GM12878 (cell line): Measurements from ENCODE around the gene CDC42BPB. TPM values are rescaled to one million over a fixed set of nuclear protein-coding genes. Genes with fewer than 3 reads are reported as not detected.

Source experiments
- ATAC-seq: fragments of 200-7000 bp; cut with Tn5 transposase; 3 replicates; pipeline ENCODE4 v1.9.1; 2020; ENCODE audit warnings: mild to moderate bottlenecking, moderate library complexity
- BruUV-seq: library from RNA; stranded (reverse); fragments of 400-500 nt; replicated peaks from 2 replicates; lab custom pipeline; 2021; lab: Mats Ljungman, UMichigan
- CTCF ChIA-PET: fragments of 300-600 bp; sonication (Branson Sonifier 250); formaldehyde crosslinking; extraction: SDS; loops from one replicate; lab custom pipeline; 2021; ENCODE audit warnings: inconsistent platforms; lab: Yijun Ruan, JAX
- POLR2A ChIA-PET: fragments of 350-600 bp; formaldehyde crosslinking; extraction: SDS; loops from one replicate; lab custom pipeline; 2021; ENCODE audit warnings: inconsistent platforms; lab: Charles Lee
- RAD21 ChIA-PET: fragments of 300-600 bp; sonication (Branson Sonifier 250); formaldehyde crosslinking; loops from one replicate; lab custom pipeline; 2023; ENCODE audit warnings: antibody characterized with exemption; ENCODE audit not compliant: unreplicated experiment; lab: Charles Lee
- SMC1A ChIA-PET: fragments of 300-600 bp; sonication (Branson Sonifier 250); formaldehyde crosslinking; loops from one replicate; lab custom pipeline; 2023; ENCODE audit not compliant: unreplicated experiment, uncharacterized antibody; lab: Charles Lee
- DNase-seq: peaks from one replicate; pipeline ENCODE4 v3.0.0-alpha.2; 2011; ENCODE audit warnings: low read depth, low spot score
- FAIRE-seq: peaks from 3 replicates; lab custom pipeline; 2011; peaks lifted over from hg19 to GRCh38; lab: Jason Lieb, UNC
- H2AFZ ChIP-seq: 2 replicates; pipeline ENCODE4 v1.6.0; 2011; ENCODE audit warnings: low read depth, low read length, control low read depth; ENCODE audit not compliant: control insufficient read depth
- H3K27ac ChIP-seq: 2 replicates; pipeline ENCODE4 v1.5.1; 2011; ENCODE audit warnings: control low read depth; ENCODE audit not compliant: control insufficient read depth, insufficient read depth
- H3K27me3 ChIP-seq, 2 experiments: replicated peaks in 1 of 2; 2 replicates each; pipeline versions ENCODE4 v1.6.0 to v1.6.1; 2011; ENCODE audit warnings: low read length in 1 of 2; ENCODE audit not compliant: control insufficient read depth in 2 of 2, insufficient read depth in 2 of 2
- H3K36me3 ChIP-seq, 2 experiments: 2 replicates each; pipeline ENCODE4 v1.5.1; 2011; ENCODE audit warnings: low read length in 1 of 2; ENCODE audit not compliant: control insufficient read depth in 2 of 2, insufficient read depth in 2 of 2
- H3K4me1 ChIP-seq: 2 replicates; pipeline ENCODE4 v1.6.1; 2011; ENCODE audit warnings: mild to moderate bottlenecking, low read length, moderate library complexity, mixed read lengths; ENCODE audit not compliant: control insufficient read depth, insufficient read depth
- H3K4me2 ChIP-seq: 2 replicates; pipeline ENCODE4 v1.6.0; 2011; ENCODE audit warnings: control low read depth; ENCODE audit not compliant: control insufficient read depth, insufficient read depth
- H3K4me3 ChIP-seq: fragments of 200-600 bp; sonication (generic); 2 replicates; pipeline ENCODE4 v1.5.1; 2016
- H3K79me2 ChIP-seq: 2 replicates; pipeline ENCODE4 v1.6.0; 2011; ENCODE audit warnings: low read length; ENCODE audit not compliant: control insufficient read depth, insufficient read depth
- H3K9ac ChIP-seq: 2 replicates; pipeline ENCODE4 v1.8.0; 2011; ENCODE audit warnings: low read length, control low read depth, mixed read lengths; ENCODE audit not compliant: control insufficient read depth, insufficient read depth
- H3K9me3 ChIP-seq: replicated peaks from 3 replicates; pipeline ENCODE4 v1.5.1; 2011; ENCODE audit warnings: mild to moderate bottlenecking, low read length; ENCODE audit not compliant: control insufficient read depth, insufficient read depth
- H4K20me1 ChIP-seq: 2 replicates; pipeline ENCODE4 v1.6.0; 2011; ENCODE audit not compliant: control insufficient read depth, insufficient read depth
- BRCA1 ChIP-seq: IDR thresholded peaks from 2 replicates; pipeline ENCODE4 v1.6.1; 2011; ENCODE audit warnings: low read depth, low read length, improper control_type of control experiment
- CBX5 ChIP-seq: sonication (generic); IDR thresholded peaks from 2 replicates; pipeline ENCODE4 v1.6.1; 2016; ENCODE audit warnings: low read depth, moderate library complexity, mild to moderate bottlenecking, inconsistent platforms
- CHD1 ChIP-seq: IDR thresholded peaks from 2 replicates; pipeline ENCODE4 v1.6.1; 2012; ENCODE audit warnings: low read depth, low read length, improper control_type of control experiment
- EED ChIP-seq: sonication (generic); IDR thresholded peaks from 2 replicates; pipeline ENCODE4 v1.6.1; 2016; ENCODE audit warnings: antibody characterized with exemption, low read depth
- GABPA ChIP-seq: IDR thresholded peaks from 2 replicates; pipeline ENCODE4 v1.6.1; 2014; ENCODE audit warnings: antibody characterized with exemption, low read depth, mild to moderate bottlenecking, inconsistent platforms
- SIN3A ChIP-seq: IDR thresholded peaks from 2 replicates; pipeline ENCODE4 v1.6.1; 2012; ENCODE audit warnings: low read depth, low read length, improper control_type of control experiment
- SIX5 ChIP-seq: IDR thresholded peaks from 2 replicates; pipeline ENCODE4 v1.6.1; 2011; ENCODE audit warnings: mild to moderate bottlenecking, low read depth, low read length, moderate library complexity; ENCODE audit not compliant: severe bottlenecking
- SMAD1 ChIP-seq: fragments of 450-650 bp; IDR thresholded peaks from 2 replicates; pipeline ENCODE4 v1.6.1; 2018; ENCODE audit warnings: mild to moderate bottlenecking, low read depth; ENCODE audit not compliant: partially characterized antibody
- ZBED1 ChIP-seq: IDR thresholded peaks from 2 replicates; pipeline ENCODE4 v1.6.1; 2016; ENCODE audit warnings: borderline replicate concordance
- WGBS: methylation state at CpG from one replicate; pipeline ENCODE4 v1.1.6; 2016; ENCODE audit warnings: low lambda C conversion rate; ENCODE audit not compliant: insufficient replicate concordance, insufficient coverage; ENCODE audit errors: missing lambda C conversion rate; 5-methylcytosine and 5-hydroxymethylcytosine counted together
- in situ Hi-C: fragments of 300-500 bp; cut with MboI; formaldehyde crosslinking; loops from 9 replicates; pipeline ENCODE4 v1.14.3; 2018; ENCODE audit warnings: mixed read lengths
- intact Hi-C: fragments of 100-400 bp; cut with micrococcal nuclease; formaldehyde crosslinking; loops from one replicate; pipeline ENCODE4 v1.14.2; 2022; ENCODE audit not compliant: unreplicated experiment
- polyA plus RNA-seq, 11 experiments: library from polyadenylated mRNA; depleted of rRNA in 4 of 11; unstranded in 6 of 11; stranded (reverse) in 5 of 11; fragments of >200 nt; fragmentation: Nextera tagmentation in 4 of 11; fragmentation: Illumina TruSeq in 1 of 11; extraction: Ambion mirVana in 4 of 11; extraction: Trizol in 1 of 11; gene quantifications; 1 replicate in 1 of 11; 2 replicates in 10 of 11; pipeline versions ENCODE4 v1.2.1 to v1.2.3, GENCODE V29; 2011 to 2016; ENCODE audit warnings: inconsistent platforms in 2 of 11, missing spikeins in 2 of 11, low read depth in 1 of 11
- total RNA-seq, 4 experiments: library from RNA; depleted of rRNA in 3 of 4; stranded (reverse); fragments of >200 nt in 3 of 4; fragmentation: Illumina TruSeq in 1 of 4; extraction: Trizol in 1 of 4; gene quantifications; 2 replicates each; pipeline versions ENCODE4 v1.2.1 to v1.2.3, GENCODE V29; 2013 to 2021
- TF ChIP-seq, protein P1 (sequence below): IDR thresholded peaks from 2 replicates; pipeline ENCODE4 v1.6.1; 2011; ENCODE audit warnings: low read depth, low read length, improper control_type of control experiment, borderline replicate concordance
- TF ChIP-seq, protein P2 (sequence below), 3 experiments: IDR thresholded peaks in 2 of 3; conservative IDR thresholded peaks in 1 of 3; 2 replicates each; pipeline ENCODE4 v1.5.1; 2011; ENCODE audit warnings: low read depth in 3 of 3, low read length in 3 of 3, mild to moderate bottlenecking in 3 of 3, control low read depth in 2 of 3, moderate library complexity in 2 of 3, inconsistent platforms in 1 of 3, mixed read lengths in 1 of 3; ENCODE audit not compliant: control insufficient read depth in 2 of 3, insufficient read depth in 1 of 3; ENCODE audit errors: extremely low read depth in 1 of 3

The CDC42BPB gene
- total and polyA plus RNA-seq, 10 of the 15 experiments (the other 5 are each of a cell fraction or from before 2014, with no cell fraction given), result 0.42 to 22.1 (median 13.3) TPM

DNA sequence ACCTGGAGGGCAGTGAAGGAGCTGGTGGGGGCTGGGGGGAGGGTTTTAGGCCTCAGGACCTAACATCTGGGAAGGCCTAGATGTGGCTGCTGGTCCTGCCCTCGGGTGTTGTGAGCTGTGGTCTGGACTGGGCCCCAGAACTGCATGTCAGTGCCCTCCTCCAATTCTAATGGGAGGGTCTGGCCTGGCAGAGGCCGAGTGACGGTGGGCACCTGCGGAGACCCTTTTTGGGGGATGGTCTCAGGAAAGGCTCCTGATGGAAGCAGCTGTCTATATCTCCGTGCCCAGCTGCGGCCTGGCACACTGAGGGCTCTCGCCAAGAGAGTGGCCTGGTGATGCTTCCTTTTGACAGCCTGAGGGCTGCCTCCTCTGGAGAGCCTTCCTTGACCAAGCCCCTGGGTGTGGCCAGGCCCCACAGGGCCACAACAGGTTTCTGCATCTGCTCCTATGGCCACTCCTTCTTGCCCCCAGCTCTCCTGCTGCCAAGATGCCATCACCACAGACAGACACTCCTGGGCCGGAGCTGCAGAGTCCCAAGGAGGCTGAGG lies 42.5 kb upstream of the CDC42BPB start:
- no peak overlapping the region for H2AFZ ChIP-seq
- H3K9me3 ChIP-seq, result no peaks in the 10 kb centered on the region
- POLR2A ChIA-PET, result no interaction called here
- no peak overlapping the region for H3K4me2 ChIP-seq
- intact Hi-C loops, result no loop called here
- CTCF ChIA-PET, result interaction anchor here (0.8 to 2.5 kb wide), 7 partner anchors 9 to 195 kb away, joined by 3 to 23 read pairs (median 7); no protein-coding TSS in a partner anchor
- peaks cover 18% of the 10 kb centered on the region for H3K4me1 ChIP-seq
- RAD21 ChIA-PET, result interaction anchor here (0.6 to 3.2 kb wide), 6 partner anchors 26 to 403 kb away, joined by 3 to 14 read pairs (median 6); no protein-coding TSS in a partner anchor
- no peak overlapping the region for H3K4me3 ChIP-seq
- H3K79me2 ChIP-seq, result no peaks in the 10 kb centered on the region
- H3K36me3 ChIP-seq, result no peaks in the 10 kb centered on the region
- peak; percentile 4; the same call in 1 of the 3 replicates for ATAC-seq
- WGBS, result 87% methylated on average over 8 of the region's 8 CpGs
- H3K27me3 ChIP-seq, result peaks cover 5 to 11% of the 10 kb centered on the region in 2 experiments; a peak in 2 of 4 replicates
- TF ChIP-seq, protein P1, sequence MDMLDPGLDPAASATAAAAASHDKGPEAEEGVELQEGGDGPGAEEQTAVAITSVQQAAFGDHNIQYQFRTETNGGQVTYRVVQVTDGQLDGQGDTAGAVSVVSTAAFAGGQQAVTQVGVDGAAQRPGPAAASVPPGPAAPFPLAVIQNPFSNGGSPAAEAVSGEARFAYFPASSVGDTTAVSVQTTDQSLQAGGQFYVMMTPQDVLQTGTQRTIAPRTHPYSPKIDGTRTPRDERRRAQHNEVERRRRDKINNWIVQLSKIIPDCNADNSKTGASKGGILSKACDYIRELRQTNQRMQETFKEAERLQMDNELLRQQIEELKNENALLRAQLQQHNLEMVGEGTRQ, result no peak
- TF ChIP-seq GABPA, result no peak
- TF ChIP-seq SMAD1, result no peak
- TF ChIP-seq SIX5, result no peak
- TF ChIP-seq CBX5, result no peak
- no peak for TF ChIP-seq EED
- TF ChIP-seq CHD1, result no peak
- no peak for TF ChIP-seq ZBED1
- TF ChIP-seq SIN3A, result no peak
- TF ChIP-seq BRCA1, result no peak
- TF ChIP-seq, protein P2, sequence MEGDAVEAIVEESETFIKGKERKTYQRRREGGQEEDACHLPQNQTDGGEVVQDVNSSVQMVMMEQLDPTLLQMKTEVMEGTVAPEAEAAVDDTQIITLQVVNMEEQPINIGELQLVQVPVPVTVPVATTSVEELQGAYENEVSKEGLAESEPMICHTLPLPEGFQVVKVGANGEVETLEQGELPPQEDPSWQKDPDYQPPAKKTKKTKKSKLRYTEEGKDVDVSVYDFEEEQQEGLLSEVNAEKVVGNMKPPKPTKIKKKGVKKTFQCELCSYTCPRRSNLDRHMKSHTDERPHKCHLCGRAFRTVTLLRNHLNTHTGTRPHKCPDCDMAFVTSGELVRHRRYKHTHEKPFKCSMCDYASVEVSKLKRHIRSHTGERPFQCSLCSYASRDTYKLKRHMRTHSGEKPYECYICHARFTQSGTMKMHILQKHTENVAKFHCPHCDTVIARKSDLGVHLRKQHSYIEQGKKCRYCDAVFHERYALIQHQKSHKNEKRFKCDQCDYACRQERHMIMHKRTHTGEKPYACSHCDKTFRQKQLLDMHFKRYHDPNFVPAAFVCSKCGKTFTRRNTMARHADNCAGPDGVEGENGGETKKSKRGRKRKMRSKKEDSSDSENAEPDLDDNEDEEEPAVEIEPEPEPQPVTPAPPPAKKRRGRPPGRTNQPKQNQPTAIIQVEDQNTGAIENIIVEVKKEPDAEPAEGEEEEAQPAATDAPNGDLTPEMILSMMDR (IDR thresholded peaks at IDR 0.05 in 2 of 3, conservative IDR thresholded peaks at IDR 0.05 in 1 of 3; ENCODE audit: control insufficient read depth in 2 of 3, extremely low read depth in 1 of 3, insufficient read depth in 1 of 3, low read depth in 3 of 3, low read length in 3 of 3), result no peak
- TF ChIP-seq, all 136 proteins: peak for 0
- Histone ChIP-seq H3K9ac (no peak overlapping the region), H4K20me1 (no peaks in the 10 kb centered on the region), H3K27ac (no peak overlapping the region)
- in situ Hi-C loops, result no loop called here
- BruUV-seq, result no TSS peak
- FAIRE-seq, result no peak
- no peak for DNase-seq
- SMC1A ChIA-PET, result interaction anchor here (1.0 to 1.8 kb wide), 5 partner anchors 21 to 405 kb away, joined by 3 to 6 read pairs (median 3); no protein-coding TSS in a partner anchor
